ENCODE data around the gene CEP76.

CEP76 gene

GRCh38 chr18:12702221-12703095 lies at the start of gene CEP76, which contains the start of gene PSMG2:
Gene CEP76, minus strand, starts transcription at chr18:12702723. Its CDS starts 175 bp downstream, at chr18:12702548.
Gene PSMG2, plus strand, starts transcription at chr18:12703042. Its CDS starts 66 bp downstream, at chr18:12703108.
- DNase-seq (ENCODE audit: low read depth in 2 of 2), result peak; percentile 75 to 77

GRCh38 chr18:12751891-12752290 lies 49.4 kb upstream of the CEP76 start:
- no peak for DNase-seq (ENCODE audit: low read depth in 2 of 2)

GRCh38 chr18:12751503-12751884 lies 49.0 kb upstream of the CEP76 start:
- no peak for DNase-seq (ENCODE audit: low read depth in 2 of 2)

- DNase-seq (ENCODE audit: low read depth in 2 of 2), result no peak
These were observed 48.4 kb upstream of the CEP76 start for GRCh38 chr18:12750715-12751502.

- no peak for DNase-seq (ENCODE audit: low read depth in 2 of 2)
These were observed 47.7 kb upstream of the CEP76 start for GRCh38 chr18:12750076-12750714.

- DNase-seq (ENCODE audit: low read depth in 2 of 2), result no peak
These were observed 46.6 kb upstream of the CEP76 start for GRCh38 chr18:12749121-12749520.

GRCh38 chr18:12748671-12749070 lies 46.1 kb upstream of the CEP76 start:
- DNase-seq (ENCODE audit: low read depth in 2 of 2), result no peak

- no peak for DNase-seq (ENCODE audit: low read depth in 2 of 2)
These were observed 45.2 kb upstream of the CEP76 start for GRCh38 chr18:12747530-12748315.

- DNase-seq (ENCODE audit: low read depth in 2 of 2), result peak; percentile 73 to 74
These were observed 42.7 kb upstream of the CEP76 start for GRCh38 chr18:12745095-12745795.

- peak; percentile 44 to 46 for DNase-seq (ENCODE audit: low read depth in 2 of 2)
These were observed 41.6 kb upstream of the CEP76 start for GRCh38 chr18:12744103-12744502.

GRCh38 chr18:12742453-12742852 lies 39.9 kb upstream of the CEP76 start:
- peak; percentile 54 to 65 for DNase-seq (ENCODE audit: low read depth in 2 of 2)

- DNase-seq (ENCODE audit: low read depth in 2 of 2), result peak; percentile 40 to 48
These were observed 38.8 kb upstream of the CEP76 start for GRCh38 chr18:12741351-12741750.

- no peak for DNase-seq (ENCODE audit: low read depth in 2 of 2)
These were observed 34.9 kb upstream of the CEP76 start for GRCh38 chr18:12737243-12737902.

- DNase-seq (ENCODE audit: low read depth in 2 of 2), result peak; percentile 41 to 49
These were observed 24.4 kb upstream of the CEP76 start for GRCh38 chr18:12726774-12727550.

- DNase-seq (ENCODE audit: low read depth in 2 of 2), result no peak
These were observed 23.8 kb upstream of the CEP76 start for GRCh38 chr18:12726331-12726730.

- DNase-seq (ENCODE audit: low read depth in 2 of 2), result no peak
These were observed 20.2 kb upstream of the CEP76 start for GRCh38 chr18:12722731-12723130.

- DNase-seq (ENCODE audit: low read depth in 2 of 2), result no peak
These were observed 19.2 kb upstream of the CEP76 start for GRCh38 chr18:12721495-12722275.

- DNase-seq (ENCODE audit: low read depth in 2 of 2), result no peak
These were observed 8.9 kb upstream of the CEP76 start for GRCh38 chr18:12711446-12711845.

- DNase-seq (ENCODE audit: low read depth in 2 of 2), result peak in 1 of 2 experiments; percentile 0
These were observed 1.1 kb upstream of the CEP76 start for GRCh38 chr18:12703664-12704063.

All from fibroblast of skin of left quadriceps (primary cell).